GM23338 (cell line): ENCODE data around the gene OR5AU1.
"Not testable (repeated sequence)": the region's sequence is repeated elsewhere in the genome, so short reads cannot be mapped to it uniquely, and the experiment has no call there.

Experiments
- CTCF ChIP-seq, 2 experiments: fragments of 200-600 bp in 1 of 2; sonication (generic) in 1 of 2; conservative IDR thresholded peaks; 2 replicates each; pipeline versions ENCODE4 v1.5.1 to v1.6.1; 2016 to 2017; ENCODE audit warnings: antibody characterized with exemption in 2 of 2, low read depth in 2 of 2, mild to moderate bottlenecking in 2 of 2, moderate library complexity in 1 of 2
- POLR2AphosphoS5 ChIP-seq: IDR thresholded peaks from 2 replicates; pipeline ENCODE4 v1.6.1; 2016; ENCODE audit warnings: antibody characterized with exemption, low read depth

DNA sequence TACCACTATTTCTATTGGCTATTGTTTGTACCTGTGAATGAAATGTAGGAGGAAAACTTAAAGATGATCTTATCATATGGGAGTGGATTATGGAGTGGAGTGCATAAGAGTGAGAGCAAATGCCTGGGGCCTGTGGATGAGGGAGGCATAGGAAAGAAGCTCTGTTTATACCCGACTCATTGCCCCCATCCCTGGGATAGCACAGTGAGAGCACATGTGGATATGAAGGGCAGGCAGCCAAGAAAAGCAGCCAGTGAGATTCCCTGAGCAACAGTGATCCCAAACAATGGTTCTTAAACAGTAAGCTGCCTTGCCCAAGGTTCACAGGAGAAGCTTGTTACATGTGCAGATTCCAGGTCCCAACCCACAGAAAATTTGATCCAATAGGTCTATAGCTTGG lies 2.3 kb upstream of the OR5AU1 start:
- TF ChIP-seq POLR2AphosphoS5; CTCF (conservative IDR thresholded peaks at IDR 0.05; ENCODE audit: low read depth in 2 of 2): not testable (repeated sequence)
